Psoas muscle (tissue), 8 donors: ENCODE data around the gene GRK4. TPM values are rescaled to one million over a fixed set of nuclear protein-coding genes. Genes with fewer than 3 reads are reported as not detected.

Experiments used
- ATAC-seq, 4 donors: fragments of 200-7000 bp; cut with Tn5 transposase; one replicate each; pipeline ENCODE4 v1.9.1; 2020; ENCODE audit warnings: moderate library complexity in 3 of 4, mild to moderate bottlenecking in 2 of 4
- DNase-seq, 2 donors: peaks; one replicate each; pipeline ENCODE4 v3.0.0-alpha.2; 2020
- H3K27ac ChIP-seq: fragments of 200-600 bp; one replicate; pipeline ENCODE4 v1.8.0; 2022
- H3K27me3 ChIP-seq, 3 donors: fragments of 200-600 bp in 1 of 3; one replicate each; pipeline versions ENCODE4 v1.6.1 to v1.8.0; 2013 to 2022; ENCODE audit warnings: low read length in 2 of 3, mild to moderate bottlenecking in 2 of 3, moderate library complexity in 1 of 3; ENCODE audit not compliant: insufficient read depth in 3 of 3
- H3K36me3 ChIP-seq, 2 donors: fragments of 200-600 bp in 1 of 2; one replicate each; pipeline versions ENCODE4 v1.6.1 to v1.8.0; 2013 to 2022; ENCODE audit warnings: low read depth in 1 of 2, mild to moderate bottlenecking in 1 of 2, moderate library complexity in 1 of 2; ENCODE audit not compliant: insufficient read depth in 1 of 2
- H3K4me1 ChIP-seq: fragments of 200-600 bp; one replicate; pipeline ENCODE4 v1.8.0; 2022
- H3K4me3 ChIP-seq: fragments of 200-600 bp; one replicate; pipeline ENCODE4 v1.8.0; 2022; ENCODE audit warnings: mild to moderate bottlenecking
- H3K9me3 ChIP-seq: fragments of 200-600 bp; one replicate; pipeline ENCODE4 v1.8.0; 2022
- CTCF ChIP-seq: fragments of 200-600 bp; IDR thresholded peaks from one replicate; pipeline ENCODE4 v1.8.0; 2022; ENCODE audit warnings: antibody characterized with exemption
- WGBS, 3 donors: extraction: QIAGEN DNeasy Blood & Tissue Kit; methylation state at CpG; one replicate each; pipeline versions ENCODE4 v1.1.6 to v1.1.7; 2013; 5-methylcytosine and 5-hydroxymethylcytosine counted together
- intact Hi-C, 2 donors: fragments of 100-400 bp; cut with DNase I; formaldehyde crosslinking; loops; one replicate each; pipeline versions ENCODE4 v1.11.0 to v1.14.2; 2022
- polyA plus RNA-seq, 3 donors: library from polyadenylated mRNA; stranded (reverse); fragments of 200-250 nt; gene quantifications; one replicate each; pipeline ENCODE4 v1.2.3, GENCODE V29; 2013
- total RNA-seq, 4 donors: library from RNA; stranded (reverse); fragmentation: NEBNext Ultra II Directional in 2 of 4; extraction: Animal tissue kit (Norgen Biotek cat#: 25700) in 2 of 4; gene quantifications; one replicate each; pipeline versions ENCODE4 v1.2.1 to v1.2.4, GENCODE V29; 2021 to 2023
- donor health status: healthy with polysubstance abuse.
- donor health status: DM: no; HTN: no; CAD: no; lungs with moderate emphysema.
- donor health status: Bipolar disorder and iron deficiency.
- donor health status: healthy.
- donor health status: DM: yes; HTN: yes; CAD: no.
- donor health status: DM: no; HTN: no; CAD: no.
- donor health status: DM: no; HTN: no; CAD: no.
- donor health status: DM: yes; HTN: yes; CAD: no.

GRK4 gene
- total and polyA plus RNA-seq, 7 donors, result 5.8 to 9.2 (median 6.6) TPM

GRCh38 chr4:2932321-2932950 lies 30.9 kb upstream of the GRK4 start:
- peak in 1 of 2 donors; percentile 61 for DNase-seq
- WGBS, 3 donors, result 73 to 83% (median 79%) methylated on average over 16 to 18 of the region's 18 CpGs
- intact Hi-C loops, result loop anchor here (5.0 to 10.0 kb wide), 2 partner anchors 90 to 168 kb away; partner anchors contain the start of gene ADD1 (in 1 of the 2)
- Histone ChIP-seq H3K36me3 (peaks cover 0 to 38% of the 10 kb centered on the region in 2 donors), H3K27ac (peak overlapping the region; percentile 97), H3K27me3 (no peaks in the 10 kb centered on the region), H3K4me3 (no peak overlapping the region), H3K4me1 (peaks cover 52% of the 10 kb centered on the region), H3K9me3 (no peaks in the 10 kb centered on the region)
- TF ChIP-seq CTCF, result no peak
- no peak for ATAC-seq

GRCh38 chr4:2932951-2933565 lies 30.3 kb upstream of the GRK4 start:
- no peaks in the 10 kb centered on the region for H3K9me3 ChIP-seq
- H3K4me3 ChIP-seq, result peak overlapping the region; percentile 100
- WGBS, 3 donors, result 52 to 66% (median 56%) methylated on average over 15 of the region's 15 CpGs
- TF ChIP-seq CTCF, result no peak
- DNase-seq (peak in 1 of 2 donors; percentile 70), ATAC-seq (no peak)
- H3K27me3 ChIP-seq, result no peaks in the 10 kb centered on the region
- peak overlapping the region; percentile 97 for H3K27ac ChIP-seq
- peaks cover 58% of the 10 kb centered on the region for H3K4me1 ChIP-seq
- peaks cover 0 to 38% of the 10 kb centered on the region in 2 donors for H3K36me3 ChIP-seq
- intact Hi-C loops, result loop anchor here (5.0 to 10.0 kb wide), 2 partner anchors 91 to 168 kb away; partner anchors contain the start of gene ADD1 (in 1 of the 2)

DNA sequence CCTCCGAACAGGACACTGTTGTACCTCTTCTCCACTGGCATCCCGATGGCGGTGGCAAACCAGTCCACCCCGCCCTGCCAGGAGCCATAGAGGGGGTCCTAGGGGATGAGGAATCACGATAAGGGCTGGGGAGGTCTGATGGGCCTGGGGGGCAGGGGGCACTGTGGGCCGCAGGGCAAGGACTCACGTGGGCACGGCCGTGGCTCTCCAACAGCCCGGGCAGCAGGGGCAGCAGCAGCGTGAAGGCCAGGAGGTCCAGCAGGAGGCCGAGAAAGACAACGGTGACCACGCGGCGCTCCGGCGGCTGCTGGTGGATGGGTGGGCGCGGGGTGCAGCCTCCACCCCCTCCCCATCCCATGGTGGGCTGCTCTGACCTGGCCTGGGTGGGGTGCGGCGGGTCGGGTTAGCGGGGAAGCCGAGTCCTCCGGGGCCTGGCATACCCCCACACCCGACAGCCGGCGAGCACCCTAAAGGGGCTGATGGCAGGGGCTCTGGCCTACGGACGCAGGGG lies 29.8 kb upstream of the GRK4 start:
- ATAC-seq (peak in 1 of 4 donors; percentile 6), DNase-seq (no peak)
- Histone ChIP-seq H3K9me3 (no peaks in the 10 kb centered on the region), H3K36me3 (peaks cover 0 to 38% of the 10 kb centered on the region in 2 donors), H3K27me3 (no peaks in the 10 kb centered on the region), H3K4me3 (peak overlapping the region; percentile 100), H3K4me1 (peaks cover 58% of the 10 kb centered on the region), H3K27ac (peak overlapping the region; percentile 97)
- intact Hi-C loops, result loop anchor here (2.0 to 10.0 kb wide), 3 partner anchors 29 to 169 kb away; partner anchors contain the start of genes ADD1 (in 1 of the 2), GRK4 (in 1 of the 2) and NOP14 (in 1 of the 2)
- TF ChIP-seq CTCF, result no peak
- WGBS, 3 donors, result 16 to 34% (median 24%) methylated on average over 13 to 31 of the region's 31 CpGs

DNA sequence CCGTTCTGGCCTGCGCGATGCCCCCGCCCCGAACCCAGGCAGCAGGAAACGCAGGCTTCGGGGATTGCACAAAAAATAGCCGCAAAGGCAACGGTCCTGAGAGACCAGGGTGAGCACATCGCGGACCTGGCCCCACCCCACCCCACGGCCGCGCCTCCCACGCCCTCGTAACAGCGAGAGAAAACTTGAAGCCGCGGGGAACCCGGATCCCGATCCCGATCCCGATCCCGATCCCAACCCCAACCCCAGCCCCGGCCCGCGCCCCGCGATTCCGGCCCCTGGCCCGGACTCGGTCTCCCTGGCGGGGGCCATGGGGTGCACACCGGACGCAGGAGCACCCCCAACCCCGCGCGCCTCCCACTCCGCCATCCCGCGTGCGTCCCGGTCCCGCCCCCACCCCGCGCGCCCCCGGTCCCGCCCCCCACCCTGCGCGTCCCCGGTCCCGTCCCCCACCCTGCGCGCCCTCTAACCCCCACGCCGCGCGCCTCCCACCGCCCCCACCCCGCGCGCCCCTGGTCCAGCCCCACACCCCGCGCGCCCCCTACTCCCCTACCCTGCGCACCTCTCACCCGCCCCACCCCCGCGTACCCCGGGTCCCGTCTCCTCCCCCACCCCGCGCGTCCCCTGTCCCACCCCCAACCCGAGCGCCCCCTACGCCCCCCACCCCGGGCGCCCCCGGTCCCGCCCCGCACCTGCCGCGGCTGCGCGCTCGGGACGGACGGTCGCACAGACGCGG lies 29.1 kb upstream of the GRK4 start:
- peak overlapping the region; percentile 97 for H3K27ac ChIP-seq
- peaks cover 0 to 38% of the 10 kb centered on the region in 2 donors for H3K36me3 ChIP-seq
- intact Hi-C loops, result loop anchor here (2.0 to 10.0 kb wide), 3 partner anchors 29 to 169 kb away; partner anchors contain the start of genes ADD1 (in 1 of the 2), GRK4 (in 1 of the 2) and NOP14 (in 1 of the 2)
- peak; percentile 1 to 6 (median 4) for ATAC-seq
- no peak for TF ChIP-seq CTCF
- peak overlapping the region; percentile 100 for H3K4me3 ChIP-seq
- peak; percentile 79 to 87 for DNase-seq
- WGBS, 3 donors, result 1 to 2% (median 1%) methylated on average over 35 to 86 of the region's 93 CpGs
- H3K9me3 ChIP-seq, result no peaks in the 10 kb centered on the region
- peaks cover 58% of the 10 kb centered on the region for H3K4me1 ChIP-seq
- no peaks in the 10 kb centered on the region for H3K27me3 ChIP-seq
